HPDE6-E6E7 (cell line): ENCODE measurements around the gene DSCAML1.

ENCODE experiments used
- DNase-seq: peaks from one replicate; pipeline ENCODE4 v3.0.0; 2011; ENCODE audit warnings: missing footprints; ENCODE audit errors: extremely low spot score

Gene DSCAML1

DNA sequence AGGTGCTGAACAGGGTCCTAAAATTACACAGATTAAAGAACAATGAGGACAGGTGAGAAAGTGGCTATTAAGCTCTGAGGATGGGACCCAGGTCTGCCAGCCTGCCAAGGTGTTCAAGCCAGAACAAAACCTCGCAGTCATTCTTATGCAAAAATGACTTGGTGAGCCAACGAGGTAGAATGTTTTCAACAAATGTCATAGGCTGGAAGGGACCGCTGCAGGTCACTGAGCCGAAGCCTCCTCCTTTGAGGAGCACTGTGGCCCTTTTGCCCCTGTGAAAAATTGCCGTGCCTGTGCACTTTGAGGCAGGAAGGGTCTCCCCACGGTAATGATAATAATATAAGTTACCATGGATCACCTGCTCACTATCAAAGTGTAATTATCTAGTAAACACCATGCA is 216.2 kb downstream of the DSCAML1 start:
- DNase-seq, result no peak

DNA sequence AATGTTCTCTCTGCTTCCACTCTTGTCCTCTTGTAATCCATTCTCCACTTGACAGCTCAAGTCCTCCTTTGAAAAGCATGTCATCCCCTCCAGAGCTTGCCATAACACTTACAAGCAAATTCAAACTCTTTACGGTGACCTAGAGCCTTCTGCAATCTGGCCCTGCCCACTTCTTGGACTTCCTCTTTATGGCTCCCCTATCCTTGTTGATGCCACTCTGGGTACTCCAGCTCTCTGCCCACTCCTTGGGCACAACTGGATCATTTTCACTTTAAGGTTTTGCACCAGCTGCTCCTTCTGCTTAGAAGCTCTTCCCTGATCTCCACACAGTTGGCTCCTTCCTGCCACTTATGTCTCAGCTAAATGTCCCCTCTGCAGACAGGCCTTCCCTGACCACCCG is 217.9 kb downstream of the DSCAML1 start:
- no peak for DNase-seq

DNA sequence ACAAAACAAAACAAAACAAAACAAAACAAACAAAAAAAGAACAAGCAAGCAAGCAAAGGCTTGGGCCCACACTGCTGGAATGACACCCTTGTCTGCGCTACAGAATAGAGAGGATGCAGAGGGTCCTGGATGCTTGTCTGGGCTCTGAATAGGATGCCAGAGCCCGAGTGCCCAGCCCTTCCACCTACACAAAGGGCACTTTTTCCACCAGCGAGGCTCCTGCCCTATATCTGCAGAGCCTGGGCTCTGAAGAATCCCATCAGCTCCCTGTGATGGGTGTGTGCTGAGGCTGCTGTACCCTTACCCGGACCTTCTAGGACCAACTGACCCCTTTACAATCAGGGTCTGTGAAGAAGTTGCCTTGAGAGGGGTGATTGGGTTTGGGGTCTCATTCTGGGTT is 221.2 kb downstream of the DSCAML1 start:
- DNase-seq, result no peak

DNA sequence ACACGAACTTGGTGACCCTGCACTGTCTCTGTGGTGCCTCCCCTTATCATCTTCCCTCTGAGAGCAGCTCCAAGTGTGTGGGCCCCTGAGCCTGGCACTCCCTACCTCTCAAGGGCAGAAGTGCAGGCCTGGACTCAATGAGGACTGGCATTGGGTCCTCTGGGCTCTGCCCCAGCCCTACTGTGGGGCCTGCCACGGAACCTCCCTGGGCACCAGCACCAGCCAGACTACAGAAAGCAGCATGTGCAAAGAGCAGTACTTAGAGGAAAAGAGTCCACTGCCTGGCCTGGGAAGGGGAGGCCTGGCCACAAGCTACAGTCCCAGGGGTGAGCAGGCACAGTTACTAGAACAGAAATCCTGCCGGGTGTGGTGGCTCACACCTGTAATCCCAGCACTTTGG is 222.5 kb downstream of the DSCAML1 start:
- no peak for DNase-seq

DNA sequence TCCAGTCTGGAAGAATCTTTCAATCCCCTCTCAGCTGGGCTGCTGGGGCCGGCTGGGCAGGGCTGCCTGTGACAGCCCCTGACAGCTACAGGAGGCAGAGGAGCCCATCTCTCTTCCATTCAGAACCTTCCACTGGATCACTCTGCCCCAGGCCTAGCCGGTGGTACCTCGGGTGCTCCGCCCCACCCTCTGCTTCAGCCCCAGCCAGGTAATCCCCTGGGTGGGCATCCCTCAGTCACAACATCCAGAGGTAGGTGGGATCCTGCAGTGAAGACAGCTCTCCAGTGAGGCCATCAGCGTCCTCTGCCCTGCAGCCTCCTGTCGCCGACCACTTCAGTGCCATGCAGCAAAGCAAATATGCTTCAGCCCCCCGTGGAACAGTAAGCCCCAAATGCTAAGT is 223.7 kb downstream of the DSCAML1 start:
- DNase-seq, result no peak

DNA sequence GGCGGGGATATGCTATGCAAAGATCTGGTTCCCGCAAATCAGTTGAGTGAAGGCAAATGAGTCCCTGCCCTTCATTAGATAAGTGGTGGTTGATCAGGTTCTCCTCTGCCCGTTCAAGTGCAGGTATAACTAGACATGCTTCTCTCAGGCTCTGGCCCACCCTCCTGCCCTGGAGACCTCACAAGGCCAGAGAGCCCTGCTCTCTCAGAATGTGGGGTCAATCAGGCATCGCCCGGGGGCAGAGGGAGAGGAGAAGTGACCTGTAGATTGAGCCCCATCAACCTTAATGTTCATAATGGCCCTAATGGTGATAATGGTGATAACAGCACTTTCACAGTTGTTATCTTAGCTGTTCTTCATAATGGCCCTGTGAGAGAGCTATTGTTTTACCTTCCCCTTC is 224.3 kb downstream of the DSCAML1 start:
- DNase-seq, result no peak

DNA sequence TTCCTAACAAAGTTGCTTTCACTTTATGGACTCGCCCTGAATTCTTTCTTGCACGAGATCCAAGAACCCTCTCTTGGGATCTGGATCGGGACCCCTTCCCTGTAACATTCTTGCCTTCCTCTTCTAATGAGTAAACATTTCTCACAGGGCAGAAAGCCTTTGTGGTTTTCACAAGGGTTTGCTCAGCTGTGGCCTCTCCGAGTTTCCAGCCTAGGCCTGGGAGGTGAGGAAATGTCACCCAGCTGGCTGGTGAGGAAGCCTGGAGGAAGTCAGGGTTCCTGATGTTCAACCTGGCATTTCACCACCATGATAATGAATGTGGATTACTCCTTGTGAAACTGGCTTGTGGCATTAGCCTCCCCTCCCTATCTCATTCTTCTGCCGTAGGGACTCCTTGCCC is 224.9 kb downstream of the DSCAML1 start:
- no peak for DNase-seq

DNA sequence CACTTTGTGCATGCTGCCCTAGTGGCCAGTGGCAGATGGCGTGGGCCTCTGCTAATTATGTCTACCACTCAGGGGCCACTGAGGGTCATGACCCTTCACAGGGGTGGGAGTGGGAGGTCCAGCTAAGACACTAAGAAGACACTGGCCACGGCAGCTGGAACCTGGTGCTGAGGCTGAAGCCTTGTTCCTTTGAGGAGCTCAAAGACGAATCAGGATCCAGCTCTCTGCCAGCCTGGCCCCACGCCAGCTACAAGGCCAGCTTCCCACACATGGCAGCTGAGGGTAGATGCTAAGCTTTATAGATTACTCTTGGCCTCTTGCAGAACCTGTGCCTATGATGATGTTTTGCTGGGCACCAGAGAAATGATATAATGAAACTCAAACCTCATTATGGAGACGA is 226.3 kb downstream of the DSCAML1 start:
- DNase-seq, result no peak

DNA sequence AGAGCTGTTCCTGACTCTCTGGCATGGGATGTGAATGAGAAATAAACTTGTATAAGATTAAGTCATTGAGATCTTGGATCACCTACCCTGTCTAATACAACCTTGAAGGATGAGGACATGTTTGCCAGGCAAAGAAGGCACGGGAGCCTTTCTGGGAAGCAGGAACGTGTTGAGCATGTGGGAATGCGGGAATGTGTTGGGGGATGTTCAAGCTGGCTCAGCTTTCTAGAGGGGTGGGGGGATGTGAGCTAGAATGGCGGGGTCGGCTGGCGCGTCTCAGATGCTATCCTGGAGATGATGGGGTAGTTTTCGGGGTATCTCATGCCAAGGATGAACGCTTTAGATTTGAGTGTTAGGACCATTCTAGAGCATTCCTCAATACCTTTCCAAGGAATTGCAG is 227.1 kb downstream of the DSCAML1 start:
- no peak for DNase-seq

DNA sequence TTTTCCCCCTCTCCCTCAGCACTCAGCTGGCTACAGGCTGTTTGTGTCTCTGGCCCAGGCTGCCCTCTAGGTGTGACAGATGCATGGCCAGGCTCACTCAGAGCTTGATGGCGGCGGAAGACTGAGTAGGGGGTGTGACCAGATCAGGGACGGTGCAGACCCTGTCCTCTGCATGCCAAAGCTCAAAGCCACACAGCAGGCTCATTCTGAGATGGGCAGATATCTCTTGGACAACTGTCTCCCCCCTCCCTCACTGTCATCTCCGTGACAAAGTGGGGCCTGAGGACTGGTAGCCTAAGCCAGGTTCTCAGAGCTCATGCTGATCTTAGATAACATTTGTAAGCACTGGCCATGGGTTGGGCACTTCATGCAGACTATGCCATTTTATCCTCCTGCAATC is 231.3 kb downstream of the DSCAML1 start:
- DNase-seq, result no peak

DNA sequence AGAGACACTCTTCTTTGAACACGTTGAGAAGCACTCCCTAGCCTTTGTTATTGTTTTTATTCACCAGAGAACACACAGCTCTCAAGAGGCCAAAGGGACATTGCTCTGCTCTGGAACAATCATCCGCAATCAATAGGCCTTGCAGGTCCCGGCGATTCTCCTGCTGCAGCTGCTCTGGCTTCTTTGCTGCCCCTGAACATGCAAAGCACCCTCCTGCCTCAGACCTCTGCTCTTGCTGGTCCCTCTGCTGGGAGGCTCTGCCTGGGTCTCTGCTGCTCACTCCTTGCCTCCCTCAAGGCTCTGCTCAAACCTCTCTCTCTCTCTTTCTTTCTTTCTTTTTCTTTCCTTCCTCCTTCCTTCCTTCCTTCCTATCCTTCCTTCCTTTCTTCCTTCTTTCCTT is 232.7 kb downstream of the DSCAML1 start:
- no peak for DNase-seq

DNA sequence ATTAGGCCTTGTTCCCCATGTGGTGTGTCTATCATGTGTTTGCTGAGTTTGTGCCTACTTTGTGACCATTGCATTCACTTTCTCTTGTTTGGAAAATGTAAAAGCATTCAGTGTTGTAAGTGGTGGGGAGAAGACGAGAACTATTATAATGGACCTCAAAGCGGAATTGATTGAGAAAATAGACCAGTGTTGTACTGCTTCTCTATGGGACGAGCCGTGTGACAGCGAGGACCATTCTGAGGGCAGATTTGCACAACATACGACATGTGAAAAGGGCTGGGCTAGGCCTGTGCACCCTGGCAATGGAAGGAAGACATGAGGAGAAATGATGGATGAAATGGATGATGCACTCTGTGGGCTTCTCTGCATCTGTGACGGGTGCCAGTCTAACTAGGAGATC is 233.5 kb downstream of the DSCAML1 start:
- no peak for DNase-seq

DNA sequence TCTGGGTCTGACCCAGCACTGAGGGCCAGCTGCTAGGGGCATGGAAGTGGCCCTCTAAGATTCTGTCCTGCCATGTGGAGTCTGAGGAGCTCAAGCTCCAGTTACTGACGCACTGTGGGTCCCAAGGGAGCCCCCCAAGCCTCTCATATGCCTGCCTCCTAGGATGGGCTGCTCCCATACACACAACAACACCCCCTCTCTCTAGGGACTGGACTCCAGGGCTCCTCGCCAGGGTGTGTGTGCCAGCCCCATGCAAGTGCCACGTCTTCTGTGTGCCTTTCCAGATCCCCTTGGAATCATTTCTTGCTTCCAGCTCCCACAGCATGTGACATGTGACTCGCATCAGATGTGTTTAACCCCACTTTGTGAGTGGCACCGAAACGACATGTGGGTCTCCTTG is 234.9 kb downstream of the DSCAML1 start:
- DNase-seq, result no peak

DNA sequence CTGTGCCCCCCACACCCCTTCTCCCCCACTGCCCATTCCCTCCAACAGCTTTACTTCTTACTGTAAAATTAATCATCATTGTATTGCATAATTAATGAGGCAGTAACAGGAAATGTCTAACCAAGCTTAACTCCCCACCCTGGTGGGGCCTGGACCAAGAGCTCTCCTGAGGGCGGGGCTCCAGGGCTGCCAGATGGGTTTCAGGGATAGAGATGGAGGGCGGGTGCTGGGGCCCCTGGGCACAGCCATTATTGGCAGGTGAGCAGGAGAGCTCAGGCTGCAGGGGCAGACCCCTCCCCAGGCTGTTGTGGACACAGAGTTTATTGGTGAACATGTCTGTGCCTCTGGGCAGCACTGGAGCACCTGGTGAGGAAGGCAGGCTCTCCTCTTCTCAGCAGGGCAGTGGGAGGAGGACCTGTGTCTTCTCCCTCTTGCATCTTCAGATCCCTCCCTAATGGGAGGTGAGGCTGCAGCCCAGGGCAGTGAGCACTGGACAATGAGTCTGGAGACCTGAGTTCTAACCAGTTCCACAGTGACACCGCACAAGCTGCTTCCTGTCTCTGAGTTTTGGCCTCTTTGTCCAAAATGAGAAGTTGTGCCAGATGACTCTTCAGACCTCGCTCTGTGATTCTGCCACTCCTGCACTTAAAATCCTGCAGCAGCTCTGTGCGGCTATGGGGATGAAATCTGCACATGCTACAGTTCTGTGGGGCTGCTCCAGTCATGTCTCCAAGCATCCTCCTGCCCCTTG is 236.1 kb downstream of the DSCAML1 start:
- no peak for DNase-seq

DNA sequence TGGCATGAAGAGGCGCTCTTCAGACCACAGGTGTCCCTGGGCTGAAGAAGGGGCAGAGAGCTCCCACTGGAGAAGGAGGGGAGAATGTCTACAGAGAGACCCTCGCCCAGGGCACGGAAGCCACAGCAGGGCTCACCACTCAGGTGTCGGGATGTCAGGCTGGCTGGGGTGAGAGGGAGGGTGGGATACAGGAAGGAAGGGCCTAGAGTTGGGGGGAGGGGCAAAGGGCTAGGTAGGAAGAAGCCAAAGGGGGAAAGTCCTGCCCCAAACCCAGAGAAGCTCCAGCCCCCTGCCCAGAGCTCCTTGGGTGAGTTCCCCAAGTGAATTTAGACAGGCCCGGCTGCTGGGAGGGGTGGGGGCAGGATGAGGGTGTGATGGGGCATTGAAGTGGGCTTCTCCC is 237.3 kb downstream of the DSCAML1 start:
- no peak for DNase-seq

DNA sequence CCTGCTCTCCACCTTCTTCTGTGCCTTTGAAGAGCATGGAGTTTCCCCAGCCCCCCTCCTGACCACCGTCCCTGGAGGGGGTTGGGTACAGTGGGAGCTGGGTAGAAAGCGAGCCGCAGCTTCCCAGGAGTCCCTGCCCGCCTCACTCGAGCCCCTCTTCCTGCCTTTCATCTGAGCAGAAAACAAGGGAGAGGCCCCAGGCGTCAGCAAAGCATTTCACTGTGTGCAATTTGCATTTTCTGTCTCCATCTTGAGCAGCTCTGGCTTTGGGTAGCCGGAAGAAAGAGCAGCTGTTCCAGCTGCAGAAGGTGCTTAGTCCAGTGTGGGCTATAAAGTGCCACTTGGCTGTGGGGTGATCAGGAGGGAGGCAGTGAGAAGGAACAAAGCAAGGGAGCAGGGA is 239.7 kb downstream of the DSCAML1 start:
- no peak for DNase-seq

DNA sequence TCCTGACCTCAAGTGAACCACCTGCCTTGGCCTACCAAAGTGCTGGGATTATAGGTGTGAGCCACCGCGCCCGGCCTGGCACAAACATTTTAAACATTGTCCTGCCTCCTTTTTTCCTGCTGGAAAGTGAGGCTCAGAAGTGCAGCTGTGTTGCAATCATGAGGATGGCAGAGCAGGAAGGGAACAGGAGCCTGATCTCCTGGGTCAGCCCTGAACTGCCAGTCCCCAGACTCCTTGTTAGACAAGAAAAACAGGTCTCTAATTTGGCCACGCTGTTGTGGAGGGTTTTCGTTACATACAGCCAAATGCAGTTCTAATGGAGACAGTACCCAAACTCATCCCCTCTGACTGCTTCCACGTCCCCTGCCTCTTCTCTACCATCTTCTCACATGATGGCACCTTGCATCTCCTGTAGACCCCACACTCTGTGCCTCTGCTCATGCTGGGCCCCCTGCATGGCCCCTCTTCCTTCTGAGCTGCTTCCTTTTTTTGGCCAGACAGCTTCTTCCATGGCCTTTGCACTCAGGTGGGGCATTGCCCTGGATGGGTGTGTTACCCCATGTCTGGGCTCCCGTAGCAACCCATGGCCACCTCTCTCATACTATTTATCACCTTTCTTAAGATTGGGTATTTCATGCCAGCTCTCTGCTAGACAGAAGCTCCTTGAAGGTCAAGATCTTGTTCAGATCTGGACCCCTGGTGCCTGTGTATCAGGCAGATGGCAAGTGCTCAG is 242.2 kb downstream of the DSCAML1 start:
- no peak for DNase-seq

DNA sequence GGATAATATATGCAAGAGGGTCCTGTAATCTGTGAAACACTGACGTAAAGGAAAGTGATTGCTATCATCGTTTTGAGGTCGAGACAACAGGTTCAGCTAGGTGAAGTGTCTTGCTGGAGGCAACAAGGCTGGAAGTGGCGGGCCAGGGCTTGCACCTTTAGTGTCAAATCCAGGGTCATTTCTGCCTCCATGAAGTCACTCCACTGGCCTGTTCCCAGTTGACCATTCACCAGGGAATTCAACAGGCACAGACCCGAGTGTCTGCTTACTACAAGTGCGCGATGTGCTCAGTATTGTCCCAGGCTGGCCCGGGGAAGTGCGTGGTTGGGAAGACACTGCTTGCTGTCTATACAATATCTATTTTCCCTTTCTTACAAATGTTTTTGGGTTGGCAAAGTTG is 244.4 kb downstream of the DSCAML1 start:
- DNase-seq, result no peak

DNA sequence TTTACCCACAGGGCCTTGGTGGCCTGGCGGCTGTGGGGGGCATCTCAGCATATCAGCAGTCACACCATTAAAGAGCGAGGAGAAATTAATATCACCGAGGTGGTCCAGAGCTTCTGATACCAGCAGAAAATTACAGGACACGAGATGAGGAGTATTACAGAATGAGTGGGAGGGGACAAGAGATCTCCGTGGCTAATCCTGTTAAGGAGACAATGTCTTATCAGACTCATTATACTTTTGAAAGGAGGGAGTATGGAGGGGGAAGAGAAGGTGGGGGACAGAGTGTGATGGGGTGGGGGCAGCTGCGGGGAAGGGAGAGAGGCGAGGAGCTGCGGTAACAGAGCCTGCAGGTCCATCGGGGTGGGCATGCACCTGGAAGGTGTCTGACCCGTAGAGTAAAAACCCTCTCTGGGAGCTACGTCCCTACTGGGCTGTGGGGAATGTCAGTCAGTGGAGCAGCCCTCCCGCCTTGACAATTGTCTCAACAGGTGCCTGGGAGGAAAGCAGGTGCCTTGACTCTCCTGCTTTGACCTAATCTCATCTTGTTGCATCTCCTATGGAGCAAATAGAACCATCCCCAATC is 245.2 kb downstream of the DSCAML1 start:
- DNase-seq, result no peak

DNA sequence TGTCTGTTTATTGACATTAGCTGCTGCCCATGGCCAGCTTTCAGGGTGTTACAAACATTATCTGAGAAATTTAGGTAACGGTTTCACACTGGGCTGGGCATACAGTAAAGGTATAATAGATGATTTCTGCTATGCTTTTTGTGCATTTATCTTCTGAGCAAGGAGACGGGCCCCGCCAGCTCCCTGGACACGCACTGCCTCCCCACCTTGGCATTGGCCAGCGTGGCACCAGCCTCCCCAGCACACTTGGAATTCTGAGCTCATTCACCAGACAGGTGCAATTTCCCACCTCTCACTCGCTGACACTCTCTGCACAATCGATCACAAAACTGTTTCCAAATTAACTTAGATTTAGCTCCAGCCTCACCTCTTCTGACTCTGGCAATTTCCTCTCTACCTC is 246.6 kb downstream of the DSCAML1 start:
- DNase-seq, result no peak

DNA sequence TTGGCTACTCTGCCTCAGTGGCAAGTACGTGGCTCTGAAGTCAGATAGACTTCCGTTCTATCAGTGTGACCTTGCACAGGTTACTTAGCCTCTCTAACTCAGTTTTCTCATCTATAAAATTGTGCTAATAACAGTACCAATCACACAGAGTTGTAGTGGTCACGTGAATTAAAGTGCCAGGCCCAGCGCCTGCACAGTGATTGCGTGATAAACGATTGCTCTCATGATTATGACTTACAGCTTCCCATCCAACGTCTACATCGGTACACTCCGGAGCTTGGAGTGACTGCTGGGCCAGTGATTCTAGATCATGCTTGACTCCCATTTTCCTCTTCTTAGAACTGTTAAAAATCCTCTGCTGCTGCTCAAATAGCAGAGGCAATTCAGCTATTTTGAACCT is 247.6 kb downstream of the DSCAML1 start:
- no peak for DNase-seq

DNA sequence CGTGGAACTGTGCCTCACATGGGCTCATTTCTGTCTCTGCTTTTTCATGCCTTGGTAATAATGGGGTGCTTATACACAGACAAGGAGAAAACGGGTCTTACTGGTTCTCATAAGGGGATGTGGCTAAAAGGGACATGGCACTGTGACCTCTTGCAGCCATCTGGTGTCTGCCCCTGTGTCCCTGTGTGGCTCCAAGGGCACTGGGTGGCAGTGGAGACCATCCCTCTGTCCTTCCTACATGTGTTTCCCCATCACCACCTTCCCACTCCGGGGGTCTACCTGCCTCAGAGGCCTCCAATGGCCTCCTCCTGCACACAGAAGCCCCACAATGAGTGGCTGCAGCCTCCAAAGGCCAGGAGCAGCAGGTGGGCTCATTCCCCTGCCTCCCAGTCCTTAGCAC is 248.1 kb downstream of the DSCAML1 start:
- no peak for DNase-seq

DNA sequence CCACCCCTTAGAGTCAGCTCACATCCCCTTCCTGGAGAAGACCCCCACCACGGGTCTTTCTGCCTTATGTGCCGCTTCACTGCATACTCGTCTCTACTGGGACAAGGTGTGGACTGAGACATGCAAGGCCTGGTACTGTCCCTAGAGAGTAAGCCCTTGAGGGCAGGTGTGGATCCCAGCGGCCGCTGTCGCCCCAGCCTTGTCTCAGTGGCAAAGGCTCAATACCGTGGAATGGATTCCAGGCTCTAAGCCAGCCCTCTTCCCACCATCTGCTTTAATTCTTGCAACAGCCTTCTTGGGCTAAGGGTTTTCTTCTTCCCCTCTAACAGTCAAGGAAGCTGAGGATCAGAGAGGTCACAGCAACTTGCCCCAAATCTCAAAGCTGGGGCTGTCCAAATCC is 249.1 kb downstream of the DSCAML1 start:
- no peak for DNase-seq
